GM12878 (cell line): ENCODE data around the gene AEBP1.

Experiments used
- CTCF ChIP-seq, 3 experiments: IDR thresholded peaks in 2 of 3; conservative IDR thresholded peaks in 1 of 3; 2 replicates each; pipeline ENCODE4 v1.5.1; 2011; ENCODE audit warnings: low read depth in 3 of 3, low read length in 3 of 3, mild to moderate bottlenecking in 3 of 3, control low read depth in 2 of 3, moderate library complexity in 2 of 3, inconsistent platforms in 1 of 3, mixed read lengths in 1 of 3; ENCODE audit not compliant: control insufficient read depth in 2 of 3, insufficient read depth in 1 of 3; ENCODE audit errors: extremely low read depth in 1 of 3
- EGR1 ChIP-seq, 2 experiments: IDR thresholded peaks; 1 replicate in 1 of 2; 2 replicates in 1 of 2; pipeline ENCODE4 v1.6.1; 2011 to 2012; ENCODE audit warnings: low read depth in 2 of 2, low read length in 2 of 2, borderline replicate concordance in 1 of 2, mild to moderate bottlenecking in 1 of 2, moderate library complexity in 1 of 2
- ESRRA ChIP-seq: IDR thresholded peaks from 2 replicates; pipeline ENCODE4 v1.6.1; 2012; ENCODE audit warnings: mild to moderate bottlenecking, low read length, improper control_type of control experiment
- FOXK2 ChIP-seq: fragments of 450-650 bp; IDR thresholded peaks from 2 replicates; pipeline ENCODE4 v1.6.1; 2017; ENCODE audit warnings: mild to moderate bottlenecking, moderate library complexity
- GABPA ChIP-seq: IDR thresholded peaks from 2 replicates; pipeline ENCODE4 v1.6.1; 2014; ENCODE audit warnings: antibody characterized with exemption, low read depth, mild to moderate bottlenecking, inconsistent platforms
- HDAC2 ChIP-seq: fragments of 200-600 bp; sonication (generic); IDR thresholded peaks from 2 replicates; pipeline ENCODE4 v1.6.1; 2017
- MXI1 ChIP-seq: fragments of 150-350 bp; IDR thresholded peaks from 2 replicates; pipeline ENCODE4 v1.6.1; 2011; ENCODE audit warnings: low read depth, mild to moderate bottlenecking, inconsistent platforms, low read length, improper control_type of control experiment
- NR2C2 ChIP-seq: IDR thresholded peaks from 2 replicates; pipeline ENCODE4 v1.6.1; 2011; ENCODE audit warnings: borderline replicate concordance, low read depth; ENCODE audit not compliant: control insufficient read depth, insufficient read length
- NRF1 ChIP-seq: conservative IDR thresholded peaks from 2 replicates; pipeline ENCODE4 v1.6.1; 2011; ENCODE audit warnings: mild to moderate bottlenecking, low read depth, low read length, improper control_type of control experiment
- POLR2AphosphoS5 ChIP-seq: IDR thresholded peaks from 2 replicates; pipeline ENCODE4 v1.6.1; 2011; ENCODE audit warnings: mild to moderate bottlenecking, low read length, inconsistent platforms
- TARDBP ChIP-seq: IDR thresholded peaks from 2 replicates; pipeline ENCODE4 v1.6.1; 2016; ENCODE audit warnings: borderline replicate concordance
- ZBED1 ChIP-seq: IDR thresholded peaks from 2 replicates; pipeline ENCODE4 v1.6.1; 2016; ENCODE audit warnings: borderline replicate concordance
- ZBTB4 ChIP-seq: fragments of 450-650 bp; formaldehyde crosslinking; IDR thresholded peaks from 2 replicates; pipeline ENCODE4 v1.4.0; 2022; ENCODE audit warnings: mild to moderate bottlenecking, moderate library complexity

GRCh38 chr7:44064791-44065430, 39.2 kb upstream of the AEBP1 start:
- TF ChIP-seq CTCF (IDR thresholded peaks at IDR 0.05 in 2 of 3, conservative IDR thresholded peaks at IDR 0.05 in 1 of 3; ENCODE audit: control insufficient read depth in 2 of 3, extremely low read depth in 1 of 3, insufficient read depth in 1 of 3, low read depth in 3 of 3, low read length in 3 of 3) (no peak), HDAC2 (no peak), FOXK2 (no peak), EGR1 (IDR thresholded peaks at IDR 0.05; ENCODE audit: borderline replicate concordance in 1 of 2, low read depth in 2 of 2, low read length in 2 of 2) (no peak), ZBTB4 (CRISPR knock-in tag) (no peak), NR2C2 (no peak), ZBED1 (no peak), TARDBP (no peak), NRF1 (no peak), GABPA (no peak), ESRRA (no peak), POLR2AphosphoS5 (0 out of 2 replicates have a peak, but pooled peaks have one; percentile 5), MXI1 (no peak)
